ENCODE measurements around the gene ZNF362. TPM values are rescaled to one million over a fixed set of nuclear protein-coding genes. Genes with fewer than 3 reads are reported as not detected.

ZNF362 gene
- total RNA-seq, 1 experiment from 2014 or later = 1.2 TPM

DNA sequence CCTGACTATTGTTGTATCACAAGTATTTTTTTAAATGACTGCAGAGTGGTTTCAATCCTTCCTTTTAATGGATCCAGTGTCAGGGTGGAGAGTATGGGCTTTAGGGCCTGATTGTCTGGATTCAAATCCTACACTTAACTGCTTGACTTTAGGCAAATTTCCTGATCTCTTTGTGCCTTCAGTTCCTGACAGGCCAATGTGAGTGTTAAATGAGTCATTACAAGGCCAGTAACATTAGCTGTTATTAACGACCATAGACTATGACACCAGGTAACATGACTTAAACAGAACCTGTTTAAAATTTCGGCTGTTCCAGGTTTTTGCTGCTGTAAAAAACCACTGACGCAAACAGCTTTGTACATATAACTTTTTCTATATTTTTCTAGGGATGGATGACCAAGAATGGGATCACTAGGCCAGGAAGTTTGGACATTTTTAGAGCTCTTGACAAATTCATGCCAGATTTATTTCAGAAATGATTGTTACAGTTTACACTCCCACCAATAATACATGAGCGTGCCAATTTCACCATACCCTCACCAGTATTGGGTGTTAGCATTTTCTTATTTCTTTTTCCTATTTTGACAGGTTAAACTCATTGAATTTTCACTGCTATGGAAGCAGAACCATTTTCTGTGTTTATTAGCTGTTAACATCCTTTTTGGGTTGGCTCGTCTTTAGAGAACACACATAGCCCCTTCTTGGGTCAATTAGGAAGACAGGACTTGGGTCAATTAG lies 11.3 kb downstream of the ZNF362 start:
- DNase-seq (ENCODE audit: low spot score) = no peak

DNA sequence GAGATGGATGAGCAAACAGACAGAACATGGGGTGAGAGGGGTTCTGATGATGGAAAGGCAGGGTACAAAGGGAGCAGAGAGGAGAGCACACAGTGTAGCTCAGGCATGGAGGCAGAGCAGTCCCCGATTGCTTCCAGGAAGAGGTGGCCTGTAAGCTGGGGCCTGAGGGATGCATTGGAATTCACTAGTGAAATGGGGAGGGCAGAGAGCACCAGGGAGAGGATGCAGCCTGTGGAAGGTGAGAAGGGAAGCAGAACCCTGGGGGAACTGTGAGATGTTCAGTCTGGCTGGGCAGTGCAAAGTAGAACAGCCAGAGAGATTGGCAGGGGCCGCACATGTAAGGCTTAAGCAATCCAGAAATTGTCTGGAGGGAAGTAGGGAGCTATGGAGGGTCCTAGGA lies 12.2 kb downstream of the ZNF362 start:
- DNase-seq (ENCODE audit: low spot score) = no peak

DNA sequence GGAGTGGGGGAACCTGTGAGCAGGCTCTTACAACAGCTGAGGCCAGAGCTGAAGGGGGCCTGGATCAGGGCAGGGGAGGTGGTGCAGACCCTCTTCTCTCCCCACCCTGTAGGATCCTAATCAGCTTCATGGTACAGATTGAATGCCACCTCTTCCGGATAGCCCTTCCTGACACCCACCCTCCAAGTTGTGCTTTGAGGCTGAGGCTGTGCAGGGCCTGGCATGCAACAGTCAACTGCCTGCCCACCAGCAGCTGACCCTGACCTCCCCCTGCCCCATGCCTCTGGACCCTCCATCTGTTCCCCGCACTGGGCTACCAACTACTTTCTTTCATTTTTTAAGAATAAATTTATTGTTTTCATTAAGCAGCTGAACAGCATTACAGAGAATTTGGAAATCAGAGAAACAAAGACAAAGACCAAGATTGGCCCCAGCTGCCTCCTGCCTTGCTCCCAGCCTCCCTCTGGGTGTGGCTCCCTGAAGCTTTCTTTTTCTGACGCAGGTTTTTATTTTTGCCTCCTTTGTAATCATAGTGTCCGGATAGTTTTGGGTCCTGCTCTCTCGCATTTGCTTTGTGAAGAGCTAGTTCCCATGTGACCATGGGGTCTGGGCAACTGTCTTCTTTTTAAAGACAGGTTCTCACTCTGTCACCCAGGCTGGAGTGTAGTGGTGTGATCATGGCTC lies 12.8 kb downstream of the ZNF362 start:
- DNase-seq (ENCODE audit: low spot score) = no peak

GRCh38 chr1:33269621-33270020 lies 13.3 kb downstream of the ZNF362 start:
- no peak for DNase-seq (ENCODE audit: low spot score)

DNA sequence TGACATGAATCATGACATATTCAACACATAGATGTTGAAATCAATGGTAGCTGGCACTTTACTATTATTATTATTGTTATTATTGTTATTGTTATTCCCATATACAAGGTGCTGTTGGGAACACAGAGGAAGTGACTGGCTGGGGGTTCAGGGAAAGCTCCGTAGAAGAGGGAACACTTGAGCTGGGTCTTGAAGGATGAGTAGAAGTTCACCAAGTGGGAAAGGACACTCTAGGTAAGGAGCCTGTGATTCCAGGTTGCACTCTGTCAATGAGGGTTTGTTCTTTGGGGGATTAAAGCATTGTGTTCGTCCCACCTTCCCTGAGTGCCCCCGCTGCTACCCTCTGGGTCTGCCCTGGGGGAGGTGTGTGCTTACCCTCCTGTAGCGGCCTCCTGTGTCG lies 14.1 kb downstream of the ZNF362 start:
- DNase-seq (ENCODE audit: low spot score) = no peak

- no peak for DNase-seq (ENCODE audit: low spot score)
These were observed 14.6 kb downstream of the ZNF362 start for GRCh38 chr1:33270808-33271465.

DNA sequence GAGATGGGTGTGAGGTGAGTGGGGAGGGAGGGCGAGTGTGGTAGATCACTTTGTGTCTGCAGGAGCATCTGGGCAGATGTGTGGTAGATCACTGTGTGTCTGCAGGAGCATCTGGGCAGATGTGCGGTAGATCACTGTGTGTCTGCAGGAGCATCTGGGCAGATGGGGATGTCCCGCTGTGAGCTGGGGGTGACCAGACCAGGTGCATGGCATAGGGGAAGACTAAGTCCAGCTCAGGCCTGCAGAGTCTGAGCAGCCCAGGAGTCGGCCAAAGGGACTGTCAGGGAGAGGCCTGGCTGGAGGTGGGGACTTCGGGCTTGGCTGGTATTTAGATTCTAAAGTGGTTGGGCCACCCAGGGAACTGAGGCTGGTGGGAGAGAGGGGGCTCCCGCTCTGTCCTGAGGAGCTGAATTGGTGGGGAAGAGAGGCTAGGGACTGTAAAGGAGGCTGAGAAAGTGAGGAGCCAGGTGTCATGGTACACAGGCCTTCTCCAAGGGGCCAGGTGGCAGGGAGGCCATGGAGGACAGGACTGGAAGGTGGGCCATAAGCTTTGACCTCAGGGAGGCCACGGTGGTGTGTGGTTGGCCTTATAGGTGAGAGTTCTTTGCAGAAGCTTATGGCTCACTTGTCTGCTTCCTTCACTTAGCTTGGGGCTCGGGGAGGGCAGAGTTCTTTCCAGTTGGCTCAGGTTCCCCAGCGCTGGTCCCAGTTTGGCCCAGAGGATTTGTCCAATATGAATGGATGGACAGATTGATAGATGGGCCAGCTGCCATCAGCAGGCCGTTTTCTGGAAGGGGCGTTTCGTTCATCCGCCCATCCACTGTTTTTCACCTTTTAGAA lies 15.6 kb downstream of the ZNF362 start:
- DNase-seq (ENCODE audit: low spot score) = no peak

DNA sequence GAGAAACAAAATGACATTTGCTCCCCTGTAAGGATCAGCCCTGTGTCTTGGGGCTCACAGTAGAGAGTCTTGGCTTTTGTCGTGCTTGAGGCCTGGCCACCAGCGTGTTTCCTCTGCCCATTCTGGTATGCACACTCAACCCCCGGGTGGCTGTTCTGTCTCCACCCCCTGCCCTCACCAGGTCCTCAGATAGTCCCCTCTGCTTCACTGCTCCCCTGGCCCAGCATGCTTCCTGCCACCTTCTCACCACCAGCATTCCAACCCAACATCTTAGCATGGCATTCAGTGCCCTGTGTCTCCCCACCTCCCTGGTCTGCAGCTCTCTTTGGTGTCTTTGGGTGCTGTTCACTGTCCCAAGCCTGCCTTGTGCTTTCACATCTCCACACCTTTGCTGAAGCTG lies 16.2 kb downstream of the ZNF362 start:
- DNase-seq (ENCODE audit: low spot score) = no peak

DNA sequence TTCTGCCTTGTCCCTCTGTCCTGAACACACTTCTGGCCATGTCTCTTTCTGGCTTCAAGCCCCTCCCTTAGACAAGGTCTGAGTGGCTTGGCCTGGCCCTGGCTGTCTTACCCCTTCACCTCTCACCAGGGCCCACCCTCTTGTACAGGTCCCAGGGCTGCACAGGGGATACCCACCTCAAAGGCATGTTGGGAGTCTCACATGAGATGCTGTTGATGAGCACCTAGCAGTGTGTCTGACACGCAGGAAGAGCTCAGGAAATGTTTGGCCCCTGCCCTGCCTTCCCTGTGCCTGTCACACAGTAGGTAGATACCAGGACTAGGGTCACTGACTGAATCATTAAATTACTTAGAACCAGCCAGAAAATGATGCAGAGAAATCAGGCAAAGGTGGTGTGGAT lies 16.6 kb downstream of the ZNF362 start:
- no peak for DNase-seq (ENCODE audit: low spot score)

DNA sequence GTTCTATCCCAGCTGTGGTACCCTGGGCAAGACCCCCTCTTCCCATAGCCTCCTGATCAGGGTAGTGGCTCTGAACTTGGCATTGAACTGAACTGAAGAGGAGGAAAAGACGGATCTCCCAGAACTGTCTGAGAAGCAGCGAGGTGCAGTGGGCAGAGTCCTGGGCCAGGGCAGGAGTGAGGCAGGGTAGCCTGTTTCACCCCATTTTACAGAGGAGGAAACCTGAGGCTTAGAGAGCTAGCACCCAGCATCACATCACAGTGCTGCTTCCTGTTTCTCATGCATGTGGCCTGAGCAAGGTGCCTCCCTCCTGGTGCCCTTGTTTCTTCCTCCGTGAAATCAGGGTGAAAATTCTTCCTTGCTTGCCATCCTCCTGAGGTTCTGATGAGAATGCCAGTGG lies 17.1 kb downstream of the ZNF362 start:
- DNase-seq (ENCODE audit: low spot score) = no peak

GRCh38 chr1:33273961-33274371 lies 17.7 kb downstream of the ZNF362 start:
- no peak for DNase-seq (ENCODE audit: low spot score)

DNA sequence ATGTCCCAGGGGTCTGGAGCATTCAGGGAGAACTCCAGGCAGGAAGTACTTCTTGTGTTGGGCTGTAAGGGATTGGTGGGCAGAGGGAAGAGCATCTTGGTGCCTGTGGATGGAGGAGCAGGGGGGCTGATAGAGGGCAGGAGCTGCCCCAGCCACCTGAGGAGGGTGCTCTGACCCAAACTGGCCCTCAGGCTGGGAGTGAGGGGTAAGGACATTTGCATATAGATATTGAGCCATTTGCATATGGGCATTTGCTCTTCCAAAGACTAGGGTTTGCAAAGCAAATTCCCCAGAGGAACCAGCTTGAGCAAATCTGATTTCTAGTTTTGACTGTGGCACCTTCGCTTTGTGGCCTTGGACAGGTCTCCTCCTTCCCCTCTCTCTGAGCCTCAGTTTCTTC lies 18.2 kb downstream of the ZNF362 start:
- no peak for DNase-seq (ENCODE audit: low spot score)

DNA sequence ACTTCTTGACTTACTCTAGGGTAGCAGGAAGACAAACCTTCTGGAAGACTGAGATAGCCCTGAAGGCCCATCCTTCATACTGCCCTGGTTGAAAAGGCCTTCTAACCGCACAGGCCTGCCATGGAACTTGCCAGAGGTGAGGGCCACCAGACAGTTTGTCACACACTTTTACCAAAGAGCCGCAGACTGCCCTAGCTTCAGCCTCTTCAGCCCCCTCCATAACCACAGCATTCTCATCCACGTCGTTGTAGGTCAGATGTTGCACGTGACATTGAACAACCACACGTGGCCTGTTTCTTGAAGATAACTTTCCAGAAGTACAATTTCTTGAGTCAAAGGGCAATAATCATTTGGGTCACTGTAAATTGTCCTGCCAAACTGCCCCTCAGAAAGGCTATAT lies 18.9 kb downstream of the ZNF362 start:
- no peak for DNase-seq (ENCODE audit: low spot score)

GRCh38 chr1:33275706-33276572 lies 19.6 kb downstream of the ZNF362 start:
- DNase-seq (ENCODE audit: low spot score) = no peak

DNA sequence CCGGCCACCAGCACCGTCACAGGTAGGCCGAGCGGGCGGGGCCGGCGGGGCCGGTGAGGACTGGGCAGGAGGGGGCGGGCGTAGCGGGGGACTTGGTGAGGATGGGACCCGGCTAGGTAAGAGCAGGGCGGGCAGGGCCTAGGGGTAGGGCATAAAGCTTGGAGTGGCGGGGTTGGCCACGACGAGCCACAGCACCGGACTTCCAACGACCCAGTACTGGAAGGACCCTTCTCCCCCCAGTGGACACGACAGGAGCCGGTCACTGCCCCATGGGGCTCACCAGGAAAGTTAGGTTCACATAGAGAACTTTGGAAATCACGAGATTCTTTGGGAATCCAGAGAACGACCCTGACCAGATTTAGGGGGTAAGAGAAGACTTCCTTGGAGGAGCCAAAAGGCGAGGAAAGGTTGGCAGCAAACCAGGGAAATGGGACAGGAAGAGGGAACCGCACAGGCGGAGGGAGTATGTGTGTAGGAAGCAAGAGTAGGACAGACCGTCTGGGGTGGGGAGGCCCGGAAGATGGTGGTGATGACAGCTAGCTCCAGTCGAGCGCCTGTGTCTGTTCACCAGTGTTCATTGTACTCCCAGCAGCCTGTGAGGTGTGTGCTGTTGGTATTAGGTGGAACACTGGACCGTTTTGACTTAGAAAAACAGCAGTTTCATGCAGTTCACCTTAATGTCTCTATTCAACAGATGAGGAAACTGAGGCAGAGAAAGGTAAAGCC lies 20.4 kb downstream of the ZNF362 start:
- no peak for DNase-seq (ENCODE audit: low spot score)

GRCh38 chr1:33277488-33278084 lies 21.3 kb downstream of the ZNF362 start:
- DNase-seq (ENCODE audit: low spot score) = no peak

GRCh38 chr1:33280091-33280661 lies 23.9 kb downstream of the ZNF362 start:
- DNase-seq (ENCODE audit: low spot score) = no peak

DNA sequence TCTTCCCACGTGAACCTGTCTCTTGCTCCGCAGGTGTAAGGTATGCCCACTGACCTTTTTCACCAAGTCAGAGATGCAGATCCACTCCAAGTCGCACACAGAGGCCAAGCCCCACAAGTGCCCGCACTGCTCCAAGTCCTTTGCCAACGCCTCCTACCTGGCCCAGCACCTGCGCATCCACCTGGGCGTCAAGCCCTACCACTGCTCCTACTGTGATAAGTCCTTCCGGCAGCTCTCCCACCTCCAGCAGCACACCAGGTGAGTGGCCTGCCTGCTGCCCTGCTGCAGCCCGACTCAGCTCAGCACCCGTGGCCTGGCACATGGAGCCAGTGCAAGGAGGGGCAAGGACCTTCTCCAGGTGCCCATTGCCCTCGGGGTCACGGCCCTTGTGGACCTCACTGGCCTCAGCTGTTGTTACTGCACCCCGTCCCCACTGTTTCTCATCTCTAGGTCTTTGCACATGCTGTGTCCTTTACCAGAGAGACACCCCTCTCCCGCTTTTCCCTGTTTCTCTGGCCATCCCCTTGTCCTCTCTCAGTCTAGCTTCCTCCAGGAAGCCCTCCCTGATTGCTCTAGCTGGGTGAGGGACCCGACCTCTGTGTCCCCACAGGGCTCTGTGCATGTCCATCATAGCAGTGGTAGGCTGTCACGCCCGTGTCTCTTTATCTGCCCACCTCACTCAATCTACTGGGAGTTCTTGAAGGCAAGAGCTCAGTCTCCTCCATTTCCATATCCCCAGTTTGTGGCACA lies 25.4 kb downstream of the ZNF362 start:
- DNase-seq (ENCODE audit: low spot score) = no peak

GRCh38 chr1:33282791-33283190 lies 26.5 kb downstream of the ZNF362 start:
- no peak for DNase-seq (ENCODE audit: low spot score)
